K562 treated with DMSO at 1 percent for 24 hours (cell line): Measurements from ENCODE around the gene PSG7. TPM values are rescaled to one million over a fixed set of nuclear protein-coding genes. Genes with fewer than 3 reads are reported as not detected.

Experiments used
- total RNA-seq: library from RNA; unstranded; fragments of 300-600 nt; gene quantifications from 2 replicates; pipeline ENCODE4 v1.2.3, GENCODE V29; 2022; ENCODE audit warnings: low read depth; ENCODE audit not compliant: insufficient read depth

The PSG7 gene
- not detected in 2 replicates for total RNA-seq

GRCh38 chr19:42937107-42937506, at the start of gene PSG7:
Gene PSG7 (minus strand): TSS chr19:42937207. CDS start chr19:42937076, 131 bp downstream.

DNA sequence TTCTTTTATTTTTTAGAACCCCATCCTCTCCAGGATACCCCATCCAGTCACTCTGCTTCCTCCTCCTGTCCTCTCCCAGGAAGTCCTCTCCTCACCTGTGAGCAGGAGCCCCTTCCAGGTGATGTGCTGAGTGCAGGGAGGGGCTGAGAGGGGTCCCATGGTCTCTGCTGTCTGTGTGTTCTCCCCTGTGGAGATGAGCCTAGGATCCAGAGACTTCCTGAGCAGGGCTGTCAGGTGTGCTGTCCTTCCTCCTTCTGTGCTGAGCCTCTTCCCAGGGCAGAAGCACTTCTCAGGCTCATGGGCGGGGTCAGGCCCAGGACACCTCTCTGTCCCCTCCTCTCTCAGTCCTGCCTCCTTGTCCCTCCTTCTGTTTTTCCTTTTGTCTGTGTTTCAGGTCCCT, 19.4 kb downstream of the PSG7 start, which contains the start of gene PSG6:
Gene PSG6, minus strand, starts transcription at position 261 of the 400 bp plus-strand sequence. Its CDS starts 102 bp downstream, at position 159.

DNA sequence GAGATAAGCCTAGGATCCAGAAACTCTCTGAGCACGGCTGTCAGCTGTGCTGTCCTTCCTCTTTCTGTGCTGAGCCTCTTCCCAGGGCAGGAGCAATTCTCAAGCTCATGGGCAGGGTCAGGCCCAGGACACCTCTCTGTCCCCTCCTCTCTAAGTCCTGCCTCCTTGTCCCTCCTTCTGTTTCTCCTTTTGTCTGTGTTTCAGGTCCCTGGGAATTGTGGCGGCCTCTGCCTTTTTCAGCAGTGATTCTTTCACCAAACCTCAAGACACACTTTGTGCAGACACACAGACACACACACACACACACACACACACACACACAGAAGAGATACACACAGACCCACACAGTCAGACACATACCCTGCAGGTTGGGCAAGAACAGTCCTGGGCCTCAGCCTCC, 57.4 kb downstream of the PSG7 start, which contains the start of gene PSG1:
Gene PSG1, minus strand, starts transcription at position 101 of the 400 bp plus-strand sequence. CDS start 132 bp downstream, outside the sequence.

Other genes starting within 250 kb of the PSG7 start
- not detected in 2 replicates for gene PSG3, start 196.7 kb downstream of the PSG7 start, total RNA-seq
- not detected in 2 replicates for gene PSG8, start 171.5 kb downstream of the PSG7 start, total RNA-seq
- not detected in 2 replicates for gene PSG1, start 57.5 kb downstream of the PSG7 start, total RNA-seq
- gene PSG6, start 19.3 kb downstream of the PSG7 start, total RNA-seq = not detected in 2 replicates
- gene PSG11, start 89.3 kb upstream of the PSG7 start, total RNA-seq = not detected in 2 replicates
- gene PSG2, start 145.5 kb upstream of the PSG7 start, total RNA-seq = not detected in 2 replicates
- not detected in 2 replicates for gene PSG5, start 249.3 kb upstream of the PSG7 start, total RNA-seq